DND-41 (cell line): ENCODE results near the gene CRYGB.

Source experiments
- ATAC-seq: fragments of 200-7000 bp; cut with Tn5 transposase; 3 replicates; pipeline ENCODE4 v1.9.1; 2021; ENCODE audit warnings: low read depth; ENCODE audit not compliant: insufficient read depth
- DNase-seq: peaks from one replicate; pipeline ENCODE4 v3.0.0-alpha.2; 2020
- H2AFZ ChIP-seq: 2 replicates; pipeline ENCODE4 v1.6.0; 2012; ENCODE audit warnings: low read depth, low read length
- H3K27ac ChIP-seq: 2 replicates; pipeline ENCODE4 v1.5.1; 2012; ENCODE audit warnings: low read length, inconsistent platforms
- H3K27me3 ChIP-seq: fragments of 200-600 bp; sonication (generic); 2 replicates; pipeline ENCODE4 v1.6.0; 2012; ENCODE audit warnings: low read length, mild to moderate bottlenecking, inconsistent platforms; ENCODE audit not compliant: insufficient read depth, poor library complexity
- H3K36me3 ChIP-seq: 2 replicates; pipeline ENCODE4 v1.5.1; 2012; ENCODE audit warnings: low read length, inconsistent platforms; ENCODE audit not compliant: insufficient read depth
- H3K4me1 ChIP-seq: 2 replicates; pipeline ENCODE4 v1.5.1; 2012; ENCODE audit warnings: mild to moderate bottlenecking, low read length; ENCODE audit not compliant: insufficient read depth
- H3K4me2 ChIP-seq: 2 replicates; pipeline ENCODE4 v1.6.0; 2012; ENCODE audit warnings: mild to moderate bottlenecking, moderate library complexity, low read length, inconsistent platforms; ENCODE audit not compliant: insufficient read depth
- H3K4me3 ChIP-seq, 2 experiments: fragments of 200-600 bp in 1 of 2; shearing (Covaris generic) in 1 of 2; 2 replicates each; pipeline ENCODE4 v1.5.1; 2012 to 2016; ENCODE audit warnings: inconsistent platforms in 2 of 2, low read length in 2 of 2, mild to moderate bottlenecking in 2 of 2, low read depth in 1 of 2, moderate library complexity in 1 of 2
- H3K79me2 ChIP-seq: 2 replicates; pipeline ENCODE4 v1.6.0; 2012; ENCODE audit warnings: low read length, inconsistent platforms; ENCODE audit not compliant: insufficient read depth
- H3K9ac ChIP-seq: 2 replicates; pipeline ENCODE4 v1.6.0; 2012; ENCODE audit warnings: low read depth, mild to moderate bottlenecking, inconsistent platforms, low read length, moderate library complexity
- H3K9me3 ChIP-seq: 2 replicates; pipeline ENCODE4 v1.5.1; 2012; ENCODE audit warnings: low read length, moderate library complexity, mild to moderate bottlenecking, inconsistent platforms; ENCODE audit not compliant: insufficient read depth, severe bottlenecking
- H4K20me1 ChIP-seq: 2 replicates; pipeline ENCODE4 v1.6.0; 2012; ENCODE audit warnings: low read length; ENCODE audit not compliant: insufficient read depth
- CTCF ChIP-seq: IDR thresholded peaks from 2 replicates; pipeline ENCODE4 v1.5.1; 2012; ENCODE audit warnings: borderline replicate concordance, low read length, moderate library complexity, mild to moderate bottlenecking; ENCODE audit not compliant: poor library complexity, severe bottlenecking; ENCODE audit errors: extremely low read depth
- EZH2 ChIP-seq: IDR thresholded peaks from 3 replicates; pipeline ENCODE4 v1.6.1; 2012; ENCODE audit warnings: borderline replicate concordance, low read depth, mild to moderate bottlenecking, moderate library complexity, low read length, inconsistent platforms; ENCODE audit not compliant: severe bottlenecking

Gene CRYGB

GRCh38 chr2:208189810-208190503 is 44.0 kb upstream of the CRYGB start, which contains the start of gene C2orf80:
TSS of gene C2orf80 (minus strand) at chr2:208190030. CDS start at chr2:208186986, 3,044 bp downstream.
- Histone ChIP-seq H3K9ac (no peak within 1 kb of the TSS), H3K27ac (no peak within 1 kb of the TSS), H3K4me1 (no peaks in the 10 kb centered on the region), H3K36me3 (no peaks in the 10 kb centered on the region), H3K79me2 (no peaks in the 10 kb centered on the region), H3K4me2 (no peak within 1 kb of the TSS), H2AFZ (no peak within 1 kb of the TSS), H4K20me1 (no peaks in the 10 kb centered on the region), H3K9me3 (no peaks in the 10 kb centered on the region), H3K27me3 (no peaks in the 10 kb centered on the region), H3K4me3 (no peak within 1 kb of the TSS)
- ATAC-seq (no peak), DNase-seq (no peak)
- TF ChIP-seq CTCF (no peak), EZH2 (no peak)

GRCh38 chr2:208189069-208189809 is 43.3 kb upstream of the CRYGB start:
- H3K9ac ChIP-seq, result no peak overlapping the region
- H3K36me3 ChIP-seq, result no peaks in the 10 kb centered on the region
- H3K4me2 ChIP-seq, result no peak overlapping the region
- H4K20me1 ChIP-seq, result no peaks in the 10 kb centered on the region
- H3K27ac ChIP-seq, result no peak overlapping the region
- no peaks in the 10 kb centered on the region for H3K9me3 ChIP-seq
- no peaks in the 10 kb centered on the region for H3K4me1 ChIP-seq
- H3K79me2 ChIP-seq, result no peaks in the 10 kb centered on the region
- DNase-seq (no peak), ATAC-seq (no peak)
- TF ChIP-seq EZH2 (no peak), CTCF (no peak)
- H3K27me3 ChIP-seq, result no peaks in the 10 kb centered on the region
- H2AFZ ChIP-seq, result no peak overlapping the region
- H3K4me3 ChIP-seq, result no peak overlapping the region

- no peak for DNase-seq
These were observed 40.9 kb upstream of the CRYGB start for GRCh38 chr2:208186893-208187292.

More at GRCh38 chr2:208186893-208187292, 40.9 kb upstream of the CRYGB start:
- Histone ChIP-seq H3K4me2 (no peak overlapping the region), H3K27ac (no peak overlapping the region), H4K20me1 (no peaks in the 10 kb centered on the region), H3K36me3 (no peaks in the 10 kb centered on the region), H3K79me2 (no peaks in the 10 kb centered on the region), H2AFZ (no peak overlapping the region), H3K4me1 (no peaks in the 10 kb centered on the region), H3K9ac (no peak overlapping the region), H3K4me3 (no peak overlapping the region), H3K27me3 (no peaks in the 10 kb centered on the region), H3K9me3 (no peaks in the 10 kb centered on the region)
- TF ChIP-seq EZH2, result no peak
- no peak for TF ChIP-seq CTCF
- no peak for ATAC-seq
